Thyroid gland (tissue), 4 donors: ENCODE measurements around the gene TMEM167B.

Experiments used
- CTCF ChIP-seq, 6 experiments: fragments of 200-600 bp in 3 of 6; fragments of 450-650 bp in 3 of 6; sonication (generic) in 3 of 6; IDR thresholded peaks; one replicate each; pipeline ENCODE4 v1.5.1; 2016 to 2019; ENCODE audit warnings: antibody characterized with exemption in 6 of 6, mild to moderate bottlenecking in 2 of 6, inconsistent platforms in 1 of 6, moderate library complexity in 1 of 6
- POLR2A ChIP-seq, 2 donors: fragments of 450-650 bp; IDR thresholded peaks; one replicate each; pipeline ENCODE4 v1.6.1; 2017; ENCODE audit warnings: antibody characterized with exemption in 2 of 2, mild to moderate bottlenecking in 2 of 2, moderate library complexity in 1 of 2

DNA sequence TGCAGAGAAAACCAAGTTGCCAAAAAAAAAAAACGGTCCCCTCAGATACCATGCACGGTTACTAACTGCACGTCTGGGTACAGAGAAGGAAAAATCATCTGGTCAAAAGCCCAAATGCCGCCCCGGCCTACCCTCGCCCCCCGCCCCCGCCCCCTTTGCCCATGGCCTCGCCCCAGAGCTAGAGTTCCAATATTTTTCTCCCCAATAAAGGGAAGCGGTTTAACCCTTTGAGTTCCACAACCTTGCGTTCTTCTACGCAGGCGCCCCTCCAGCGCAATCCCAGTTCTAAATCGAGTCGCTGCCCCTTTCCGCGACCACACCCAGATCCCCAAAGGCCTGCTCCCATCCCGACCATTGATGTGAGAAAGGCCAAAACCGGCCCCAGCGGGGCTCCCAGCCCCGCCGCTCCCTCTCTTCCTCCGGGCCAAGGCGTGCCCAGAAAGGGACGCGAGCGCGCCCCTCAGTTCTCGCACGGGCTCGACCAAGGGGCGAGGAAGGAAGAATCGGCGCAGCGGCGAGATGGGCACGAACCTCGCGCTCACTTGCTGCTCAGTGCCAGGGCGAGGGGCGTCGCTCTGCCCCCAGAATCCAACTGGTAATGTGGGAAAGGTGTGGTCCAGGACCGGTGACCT is 49.5 kb upstream of the TMEM167B start:
- TF ChIP-seq POLR2A (IDR thresholded peaks at IDR 0.05) (no peak), CTCF (IDR thresholded peaks at IDR 0.05) (peak in 1 of 6 experiments; percentile 8)
